GM12878 (cell line): ENCODE data around the gene MGMT. TPM values are rescaled to one million over a fixed set of nuclear protein-coding genes. Genes with fewer than 3 reads are reported as not detected.

ENCODE experiments used
- ATAC-seq: fragments of 200-7000 bp; cut with Tn5 transposase; 3 replicates; pipeline ENCODE4 v1.9.1; 2020; ENCODE audit warnings: mild to moderate bottlenecking, moderate library complexity
- BruUV-seq: library from RNA; stranded (reverse); fragments of 400-500 nt; replicated peaks from 2 replicates; lab custom pipeline; 2021; lab: Mats Ljungman, UMichigan
- CTCF ChIA-PET: fragments of 300-600 bp; sonication (Branson Sonifier 250); formaldehyde crosslinking; extraction: SDS; loops from one replicate; lab custom pipeline; 2021; ENCODE audit warnings: inconsistent platforms; lab: Yijun Ruan, JAX
- POLR2A ChIA-PET: fragments of 350-600 bp; formaldehyde crosslinking; extraction: SDS; loops from one replicate; lab custom pipeline; 2021; ENCODE audit warnings: inconsistent platforms; lab: Charles Lee
- RAD21 ChIA-PET: fragments of 300-600 bp; sonication (Branson Sonifier 250); formaldehyde crosslinking; loops from one replicate; lab custom pipeline; 2023; ENCODE audit warnings: antibody characterized with exemption; ENCODE audit not compliant: unreplicated experiment; lab: Charles Lee
- SMC1A ChIA-PET: fragments of 300-600 bp; sonication (Branson Sonifier 250); formaldehyde crosslinking; loops from one replicate; lab custom pipeline; 2023; ENCODE audit not compliant: unreplicated experiment, uncharacterized antibody; lab: Charles Lee
- DNase-seq: peaks from one replicate; pipeline ENCODE4 v3.0.0-alpha.2; 2011; ENCODE audit warnings: low read depth, low spot score
- FAIRE-seq: peaks from 3 replicates; lab custom pipeline; 2011; peaks lifted over from hg19 to GRCh38; lab: Jason Lieb, UNC
- H2AFZ ChIP-seq: 2 replicates; pipeline ENCODE4 v1.6.0; 2011; ENCODE audit warnings: low read depth, low read length, control low read depth; ENCODE audit not compliant: control insufficient read depth
- H3K27ac ChIP-seq: 2 replicates; pipeline ENCODE4 v1.5.1; 2011; ENCODE audit warnings: control low read depth; ENCODE audit not compliant: control insufficient read depth, insufficient read depth
- H3K27me3 ChIP-seq, 2 experiments: replicated peaks in 1 of 2; 2 replicates each; pipeline versions ENCODE4 v1.6.0 to v1.6.1; 2011; ENCODE audit warnings: low read length in 1 of 2; ENCODE audit not compliant: control insufficient read depth in 2 of 2, insufficient read depth in 2 of 2
- H3K36me3 ChIP-seq, 2 experiments: 2 replicates each; pipeline ENCODE4 v1.5.1; 2011; ENCODE audit warnings: low read length in 1 of 2; ENCODE audit not compliant: control insufficient read depth in 2 of 2, insufficient read depth in 2 of 2
- H3K4me1 ChIP-seq: 2 replicates; pipeline ENCODE4 v1.6.1; 2011; ENCODE audit warnings: mild to moderate bottlenecking, low read length, moderate library complexity, mixed read lengths; ENCODE audit not compliant: control insufficient read depth, insufficient read depth
- H3K4me2 ChIP-seq: 2 replicates; pipeline ENCODE4 v1.6.0; 2011; ENCODE audit warnings: control low read depth; ENCODE audit not compliant: control insufficient read depth, insufficient read depth
- H3K4me3 ChIP-seq: fragments of 200-600 bp; sonication (generic); 2 replicates; pipeline ENCODE4 v1.5.1; 2016
- H3K79me2 ChIP-seq: 2 replicates; pipeline ENCODE4 v1.6.0; 2011; ENCODE audit warnings: low read length; ENCODE audit not compliant: control insufficient read depth, insufficient read depth
- H3K9ac ChIP-seq: 2 replicates; pipeline ENCODE4 v1.8.0; 2011; ENCODE audit warnings: low read length, control low read depth, mixed read lengths; ENCODE audit not compliant: control insufficient read depth, insufficient read depth
- H3K9me3 ChIP-seq: replicated peaks from 3 replicates; pipeline ENCODE4 v1.5.1; 2011; ENCODE audit warnings: mild to moderate bottlenecking, low read length; ENCODE audit not compliant: control insufficient read depth, insufficient read depth
- H4K20me1 ChIP-seq: 2 replicates; pipeline ENCODE4 v1.6.0; 2011; ENCODE audit not compliant: control insufficient read depth, insufficient read depth
- CEBPB ChIP-seq, 2 experiments: fragments of 150-350 bp in 1 of 2; IDR thresholded peaks; 2 replicates each; pipeline ENCODE4 v1.6.1; 2012 to 2014; ENCODE audit warnings: low read depth in 2 of 2, low read length in 2 of 2, borderline replicate concordance in 1 of 2, inconsistent platforms in 1 of 2
- E2F4 ChIP-seq: IDR thresholded peaks from 2 replicates; pipeline ENCODE4 v1.6.1; 2012; ENCODE audit warnings: low read depth, low read length, improper control_type of control experiment
- IRF5 ChIP-seq: fragments of 450-650 bp; IDR thresholded peaks from 2 replicates; pipeline ENCODE4 v1.6.1; 2017; ENCODE audit warnings: borderline replicate concordance
- PBX3 ChIP-seq: IDR thresholded peaks from 2 replicates; pipeline ENCODE4 v1.6.1; 2011; ENCODE audit warnings: mild to moderate bottlenecking, low read depth, low read length, moderate library complexity; ENCODE audit not compliant: insufficient replicate concordance
- RELA ChIP-seq: fragments of 450-650 bp; IDR thresholded peaks from 2 replicates; pipeline ENCODE4 v1.8.0; 2014; ENCODE audit warnings: borderline replicate concordance; ENCODE audit not compliant: partially characterized antibody
- WGBS: methylation state at CpG from one replicate; pipeline ENCODE4 v1.1.6; 2016; ENCODE audit warnings: low lambda C conversion rate; ENCODE audit not compliant: insufficient replicate concordance, insufficient coverage; ENCODE audit errors: missing lambda C conversion rate; 5-methylcytosine and 5-hydroxymethylcytosine counted together
- in situ Hi-C: fragments of 300-500 bp; cut with MboI; formaldehyde crosslinking; loops from 9 replicates; pipeline ENCODE4 v1.14.3; 2018; ENCODE audit warnings: mixed read lengths
- intact Hi-C: fragments of 100-400 bp; cut with micrococcal nuclease; formaldehyde crosslinking; loops from one replicate; pipeline ENCODE4 v1.14.2; 2022; ENCODE audit not compliant: unreplicated experiment
- polyA plus RNA-seq, 11 experiments: library from polyadenylated mRNA; depleted of rRNA in 4 of 11; unstranded in 6 of 11; stranded (reverse) in 5 of 11; fragments of >200 nt; fragmentation: Nextera tagmentation in 4 of 11; fragmentation: Illumina TruSeq in 1 of 11; extraction: Ambion mirVana in 4 of 11; extraction: Trizol in 1 of 11; gene quantifications; 1 replicate in 1 of 11; 2 replicates in 10 of 11; pipeline versions ENCODE4 v1.2.1 to v1.2.3, GENCODE V29; 2011 to 2016; ENCODE audit warnings: inconsistent platforms in 2 of 11, missing spikeins in 2 of 11, low read depth in 1 of 11
- total RNA-seq, 4 experiments: library from RNA; depleted of rRNA in 3 of 4; stranded (reverse); fragments of >200 nt in 3 of 4; fragmentation: Illumina TruSeq in 1 of 4; extraction: Trizol in 1 of 4; gene quantifications; 2 replicates each; pipeline versions ENCODE4 v1.2.1 to v1.2.3, GENCODE V29; 2013 to 2021

MGMT gene
- total and polyA plus RNA-seq, 10 of the 15 experiments (the other 5 are each of a cell fraction or from before 2014, with no cell fraction given): 0.16 to 24.2 (median 13.3) TPM

- Histone ChIP-seq H3K27ac (no peak overlapping the region), H4K20me1 (no peaks in the 10 kb centered on the region), H3K79me2 (no peaks in the 10 kb centered on the region), H3K4me1 (no peaks in the 10 kb centered on the region), H3K36me3 (no peaks in the 10 kb centered on the region), H2AFZ (no peak overlapping the region), H3K9me3 (peaks cover 15% of the 10 kb centered on the region), H3K9ac (no peak overlapping the region), H3K27me3 (no peaks in the 10 kb centered on the region), H3K4me2 (no peak overlapping the region), H3K4me3 (no peak overlapping the region)
- DNase-seq: no peak
- POLR2A ChIA-PET: no interaction called here
- RAD21 ChIA-PET: no interaction called here
- TF ChIP-seq CEBPB (IDR thresholded peaks at IDR 0.05; ENCODE audit: borderline replicate concordance in 1 of 2, low read depth in 2 of 2, low read length in 2 of 2) (no peak), RELA (no peak), PBX3 (no peak), IRF5 (no peak), E2F4 (no peak)
- FAIRE-seq: no peak
- ATAC-seq: no peak
- SMC1A ChIA-PET: no interaction called here
- 84% methylated on average over 5 of the region's 5 CpGs for WGBS
- no TSS peak for BruUV-seq
- intact Hi-C loops: no loop called here
- in situ Hi-C loops: no loop called here
- CTCF ChIA-PET: no interaction called here
Measured at GRCh38 chr10:129494740-129495139, 27.7 kb downstream of the MGMT start.
